ENCODE data around the gene MAPKBP1.

Gene MAPKBP1

DNA sequence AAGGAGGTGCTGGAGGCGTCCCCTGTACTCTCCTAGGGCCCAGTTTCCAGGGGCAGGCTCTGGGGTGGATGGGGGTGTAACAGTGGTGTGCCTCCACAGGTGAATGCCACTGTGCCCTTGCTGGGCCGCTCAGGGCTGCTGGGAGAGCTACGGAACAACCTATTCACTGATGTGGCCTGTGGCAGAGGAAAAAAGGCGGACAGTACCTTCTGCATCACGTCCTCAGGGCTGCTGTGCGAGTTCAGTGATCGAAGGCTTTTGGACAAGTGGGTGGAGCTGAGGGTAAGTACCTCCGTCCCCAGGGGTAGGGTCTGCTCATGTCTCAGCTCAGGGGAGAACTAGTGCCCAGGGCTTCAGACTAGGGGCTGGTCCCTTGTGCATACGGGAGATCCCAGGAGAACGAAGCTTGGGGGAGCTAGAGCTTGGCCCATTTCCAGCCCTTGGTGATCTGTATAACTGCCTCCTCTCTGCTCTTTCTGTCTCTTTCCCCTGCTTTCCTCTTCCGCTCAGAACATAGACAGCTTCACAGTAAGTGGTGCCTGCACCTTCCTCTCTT lies 38.6 kb downstream of the MAPKBP1 start:
- TF ChIP-seq, protein P1, sequence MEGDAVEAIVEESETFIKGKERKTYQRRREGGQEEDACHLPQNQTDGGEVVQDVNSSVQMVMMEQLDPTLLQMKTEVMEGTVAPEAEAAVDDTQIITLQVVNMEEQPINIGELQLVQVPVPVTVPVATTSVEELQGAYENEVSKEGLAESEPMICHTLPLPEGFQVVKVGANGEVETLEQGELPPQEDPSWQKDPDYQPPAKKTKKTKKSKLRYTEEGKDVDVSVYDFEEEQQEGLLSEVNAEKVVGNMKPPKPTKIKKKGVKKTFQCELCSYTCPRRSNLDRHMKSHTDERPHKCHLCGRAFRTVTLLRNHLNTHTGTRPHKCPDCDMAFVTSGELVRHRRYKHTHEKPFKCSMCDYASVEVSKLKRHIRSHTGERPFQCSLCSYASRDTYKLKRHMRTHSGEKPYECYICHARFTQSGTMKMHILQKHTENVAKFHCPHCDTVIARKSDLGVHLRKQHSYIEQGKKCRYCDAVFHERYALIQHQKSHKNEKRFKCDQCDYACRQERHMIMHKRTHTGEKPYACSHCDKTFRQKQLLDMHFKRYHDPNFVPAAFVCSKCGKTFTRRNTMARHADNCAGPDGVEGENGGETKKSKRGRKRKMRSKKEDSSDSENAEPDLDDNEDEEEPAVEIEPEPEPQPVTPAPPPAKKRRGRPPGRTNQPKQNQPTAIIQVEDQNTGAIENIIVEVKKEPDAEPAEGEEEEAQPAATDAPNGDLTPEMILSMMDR (IDR thresholded peaks at IDR 0.05; ENCODE audit: insufficient read depth, low read depth, low read length, missing control alignments), result no peak
- no peak overlapping the region for H3K4me3 ChIP-seq (ENCODE audit: low read length)

DNA sequence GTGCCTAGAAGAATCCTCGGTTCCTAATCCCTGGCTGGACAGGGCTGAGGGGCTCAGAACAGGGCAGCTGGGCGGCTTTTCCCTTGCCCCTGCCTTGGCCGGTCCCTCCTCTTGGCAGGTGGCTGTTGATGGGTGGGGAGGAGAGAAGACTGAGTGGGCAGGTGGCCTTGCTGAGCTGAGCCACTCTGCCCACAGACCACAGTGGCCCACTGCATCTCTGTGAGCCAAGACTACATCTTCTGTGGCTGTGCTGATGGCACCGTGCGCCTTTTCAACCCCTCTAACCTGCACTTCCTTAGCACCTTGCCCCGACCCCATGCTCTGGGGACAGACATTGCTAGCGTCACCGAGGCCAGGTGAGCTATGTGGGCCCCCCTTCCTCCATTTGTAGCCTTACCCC lies 39.1 kb downstream of the MAPKBP1 start:
- DNase-seq (ENCODE audit: low read depth), result no peak
- TF ChIP-seq, protein P1 (IDR thresholded peaks at IDR 0.05; ENCODE audit: insufficient read depth, low read depth, low read length, missing control alignments), result no peak
- H3K4me3 ChIP-seq (ENCODE audit: low read length), result no peak overlapping the region

More for the DNA sequence above, 38.6 kb downstream of the MAPKBP1 start:
- DNase-seq (ENCODE audit: low read depth), result no peak

DNA sequence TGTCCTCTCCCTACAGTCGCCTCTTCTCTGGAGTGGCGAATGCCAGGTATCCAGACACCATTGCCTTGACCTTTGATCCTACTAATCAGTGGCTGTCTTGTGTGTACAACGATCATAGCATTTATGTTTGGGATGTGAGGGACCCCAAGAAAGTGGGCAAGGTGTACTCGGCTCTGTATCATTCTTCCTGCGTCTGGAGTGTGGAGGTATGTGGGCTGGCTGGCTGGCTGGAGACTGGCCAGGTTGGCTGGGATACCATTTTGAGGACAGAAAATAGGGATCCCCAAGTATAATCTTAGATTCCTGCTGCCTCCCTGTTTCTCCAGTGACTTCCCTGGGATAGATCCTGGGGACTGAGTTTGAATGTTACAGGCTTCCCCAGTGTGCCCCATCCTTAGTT lies 40.2 kb downstream of the MAPKBP1 start:
- TF ChIP-seq, protein P1 (IDR thresholded peaks at IDR 0.05; ENCODE audit: insufficient read depth, low read depth, low read length, missing control alignments), result no peak
- no peak for DNase-seq (ENCODE audit: low read depth)

DNA sequence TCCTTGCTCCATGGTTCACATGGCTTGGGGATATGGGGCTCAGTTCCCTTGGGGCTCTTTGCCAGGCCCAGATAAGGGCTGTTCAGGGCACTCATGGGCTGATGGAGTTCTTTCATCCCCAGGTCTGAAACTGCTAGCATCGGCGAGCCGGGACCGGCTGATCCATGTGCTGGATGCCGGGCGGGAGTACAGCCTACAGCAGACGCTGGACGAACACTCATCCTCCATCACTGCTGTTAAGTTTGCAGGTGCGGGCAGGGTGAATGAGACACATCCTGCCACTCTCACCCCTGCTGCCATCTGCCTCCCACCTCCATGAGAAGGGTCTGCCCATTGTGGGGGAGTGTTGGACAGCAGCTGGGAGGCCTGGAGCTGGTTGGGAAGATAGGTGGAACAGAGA lies 42.5 kb downstream of the MAPKBP1 start:
- DNase-seq (ENCODE audit: low read depth), result no peak
- TF ChIP-seq, protein P1 (IDR thresholded peaks at IDR 0.05; ENCODE audit: insufficient read depth, low read depth, low read length, missing control alignments), result no peak
- no peak overlapping the region for H3K4me3 ChIP-seq (ENCODE audit: low read length)

More for the DNA sequence above, 40.2 kb downstream of the MAPKBP1 start:
- no peak overlapping the region for H3K4me3 ChIP-seq (ENCODE audit: low read length)

DNA sequence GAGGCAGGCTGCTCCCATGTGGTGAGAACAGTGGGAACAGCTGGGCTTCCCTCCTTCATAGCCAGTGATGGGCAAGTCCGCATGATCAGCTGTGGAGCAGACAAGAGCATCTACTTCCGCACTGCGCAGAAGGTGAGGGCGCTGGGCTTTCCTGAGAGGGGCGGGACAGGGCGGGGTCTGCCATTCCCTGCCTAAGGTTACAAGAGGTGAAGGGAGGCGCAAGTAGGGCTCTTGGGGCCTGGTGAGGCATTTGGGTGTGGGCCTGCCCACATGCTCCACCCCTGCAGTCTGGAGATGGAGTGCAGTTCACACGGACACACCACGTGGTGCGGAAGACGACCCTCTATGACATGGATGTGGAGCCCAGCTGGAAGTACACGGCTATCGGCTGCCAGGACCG lies 43.0 kb downstream of the MAPKBP1 start:
- no peak for DNase-seq (ENCODE audit: low read depth)
- TF ChIP-seq, protein P1 (IDR thresholded peaks at IDR 0.05; ENCODE audit: insufficient read depth, low read depth, low read length, missing control alignments), result no peak

DNA sequence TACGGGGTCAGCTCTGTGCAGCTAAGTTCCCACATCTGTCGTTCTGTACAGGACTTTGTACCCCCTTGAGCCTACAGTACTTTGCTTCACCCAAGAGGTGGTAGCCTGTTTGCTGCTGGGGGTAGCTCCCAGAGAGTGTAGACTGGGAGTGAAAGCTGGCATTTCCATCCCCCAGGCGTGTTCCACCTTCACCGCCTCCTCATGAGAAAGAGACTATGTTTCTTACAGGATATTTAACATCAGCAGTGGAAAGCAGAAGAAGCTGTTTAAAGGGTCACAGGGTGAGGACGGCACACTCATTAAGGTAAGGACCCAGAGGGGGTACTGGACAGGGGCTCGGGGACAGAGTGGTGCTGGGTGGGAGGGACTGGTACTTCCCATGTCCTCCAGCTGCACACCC lies 43.5 kb downstream of the MAPKBP1 start:
- H3K4me3 ChIP-seq (ENCODE audit: low read length), result no peak overlapping the region

More for the DNA sequence above, 43.0 kb downstream of the MAPKBP1 start:
- H3K4me3 ChIP-seq (ENCODE audit: low read length), result no peak overlapping the region

More for the DNA sequence above, 43.5 kb downstream of the MAPKBP1 start:
- DNase-seq (ENCODE audit: low read depth), result no peak
- TF ChIP-seq, protein P1 (IDR thresholded peaks at IDR 0.05; ENCODE audit: insufficient read depth, low read depth, low read length, missing control alignments), result no peak
